ENCODE data around the gene RESP18.

DNA sequence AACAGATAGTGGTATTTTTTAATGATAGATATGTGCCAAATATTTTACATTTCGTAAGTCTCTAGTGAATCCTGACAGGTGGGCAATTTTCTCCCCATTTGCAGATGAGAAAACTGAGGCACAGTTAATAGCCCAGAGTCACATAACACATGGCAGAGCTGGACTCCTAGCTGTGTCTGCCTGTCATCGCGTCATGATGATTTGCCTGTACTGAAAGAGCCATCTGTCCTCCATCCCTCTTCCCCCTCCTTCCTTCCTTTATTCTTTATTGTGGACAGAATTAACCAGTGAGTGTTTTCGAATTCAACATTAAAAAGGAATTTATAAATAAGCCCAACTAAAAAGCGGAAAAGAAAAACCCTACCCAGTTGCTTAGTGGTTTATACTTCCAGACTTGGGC is 50.2 kb downstream of the RESP18 start:
- TF ChIP-seq, protein P1, sequence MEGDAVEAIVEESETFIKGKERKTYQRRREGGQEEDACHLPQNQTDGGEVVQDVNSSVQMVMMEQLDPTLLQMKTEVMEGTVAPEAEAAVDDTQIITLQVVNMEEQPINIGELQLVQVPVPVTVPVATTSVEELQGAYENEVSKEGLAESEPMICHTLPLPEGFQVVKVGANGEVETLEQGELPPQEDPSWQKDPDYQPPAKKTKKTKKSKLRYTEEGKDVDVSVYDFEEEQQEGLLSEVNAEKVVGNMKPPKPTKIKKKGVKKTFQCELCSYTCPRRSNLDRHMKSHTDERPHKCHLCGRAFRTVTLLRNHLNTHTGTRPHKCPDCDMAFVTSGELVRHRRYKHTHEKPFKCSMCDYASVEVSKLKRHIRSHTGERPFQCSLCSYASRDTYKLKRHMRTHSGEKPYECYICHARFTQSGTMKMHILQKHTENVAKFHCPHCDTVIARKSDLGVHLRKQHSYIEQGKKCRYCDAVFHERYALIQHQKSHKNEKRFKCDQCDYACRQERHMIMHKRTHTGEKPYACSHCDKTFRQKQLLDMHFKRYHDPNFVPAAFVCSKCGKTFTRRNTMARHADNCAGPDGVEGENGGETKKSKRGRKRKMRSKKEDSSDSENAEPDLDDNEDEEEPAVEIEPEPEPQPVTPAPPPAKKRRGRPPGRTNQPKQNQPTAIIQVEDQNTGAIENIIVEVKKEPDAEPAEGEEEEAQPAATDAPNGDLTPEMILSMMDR (IDR thresholded peaks at IDR 0.05): no peak
- no peak for TF ChIP-seq POLR2A (IDR thresholded peaks at IDR 0.05)
